Adrenal gland (tissue), 12 donors: Measurements from ENCODE around the gene ALPK3. TPM values are rescaled to one million over a fixed set of nuclear protein-coding genes. Genes with fewer than 3 reads are reported as not detected.

ENCODE experiments used
- DNase-seq, 7 donors: peaks; one replicate each; pipeline ENCODE4 v3.0.0-alpha.2; 2019 to 2020
- H3K27ac ChIP-seq, 5 donors: fragments of 200-600 bp; sonication (generic) in 4 of 5; 1 replicate in 3 of 5; 2 replicates in 2 of 5; pipeline versions ENCODE4 v1.5.1 to v1.8.0; 2016 to 2020; ENCODE audit warnings: mild to moderate bottlenecking in 1 of 5
- H3K27me3 ChIP-seq: fragments of 200-600 bp; 2 replicates; pipeline ENCODE4 v1.8.0; 2021
- H3K36me3 ChIP-seq, 2 donors: fragments of 200-600 bp; replicated peaks in 1 of 2; 1 replicate in 1 of 2; 2 replicates in 1 of 2; pipeline versions ENCODE4 v1.5.1 to v1.8.0; 2018 to 2022
- H3K4me1 ChIP-seq, 2 donors: fragments of 200-600 bp; replicated peaks in 1 of 2; 1 replicate in 1 of 2; 2 replicates in 1 of 2; pipeline versions ENCODE4 v1.5.1 to v1.8.0; 2018 to 2021
- H3K4me3 ChIP-seq, 4 donors: fragments of 200-600 bp; sonication (generic) in 3 of 4; one replicate each; pipeline ENCODE4 v1.5.1; 2016 to 2018
- H3K9me3 ChIP-seq, 3 donors: fragments of 200-600 bp; sonication (generic) in 1 of 3; replicated peaks in 1 of 3; 1 replicate in 2 of 3; 2 replicates in 1 of 3; pipeline versions ENCODE4 v1.5.1 to v1.8.0; 2016 to 2021
- POLR2A ChIP-seq, 2 donors: fragments of 450-650 bp; IDR thresholded peaks; one replicate each; pipeline ENCODE4 v1.6.1; 2017; ENCODE audit warnings: antibody characterized with exemption in 2 of 2, mild to moderate bottlenecking in 2 of 2, moderate library complexity in 1 of 2
- WGBS, 4 donors: extraction: QIAGEN DNeasy Blood & Tissue Kit in 2 of 4; methylation state at CpG; one replicate each; pipeline versions ENCODE4 v1.1.5 to v1.1.7; 2013 to 2017; 5-methylcytosine and 5-hydroxymethylcytosine counted together
- intact Hi-C, 2 donors: fragments of 100-400 bp; cut with DNase I; formaldehyde crosslinking; loops; one replicate each; pipeline versions ENCODE4 v1.14.1 to v1.15.0; 2022 to 2023
- polyA plus RNA-seq, 3 donors: library from polyadenylated mRNA; stranded (reverse); fragments of 200-250 nt in 2 of 3; fragments of 350-450 nt in 1 of 3; fragmentation: Illumina TruSeq in 1 of 3; extraction: RNeasy Lipid Tissue Mini Kit (QIAGEN cat#74804) in 1 of 3; gene quantifications; one replicate each; pipeline ENCODE4 v1.2.3, GENCODE V29; 2013 to 2014
- total RNA-seq, 9 donors: library from RNA; depleted of rRNA in 4 of 9; stranded (reverse); fragments of >200 nt in 4 of 9; fragments of 120-200 nt in 1 of 9; fragmentation: NEBNext Ultra II Directional in 1 of 9; extraction: Animal tissue kit (Norgen Biotek cat#: 25700) in 1 of 9; gene quantifications; one replicate each; pipeline versions ENCODE4 v1.1.0 to v1.2.4, GENCODE V29; 2013 to 2023
- TF ChIP-seq, protein P1 (sequence below), 6 experiments: fragments of 450-650 bp in 4 of 6; fragments of 200-600 bp in 2 of 6; sonication (generic) in 1 of 6; IDR thresholded peaks; 1 replicate in 5 of 6; 2 replicates in 1 of 6; pipeline versions ENCODE4 v1.5.1 to v1.8.0; 2016 to 2021; ENCODE audit warnings: antibody characterized with exemption in 6 of 6, mild to moderate bottlenecking in 2 of 6, moderate library complexity in 1 of 6
- donor health status: healthy with polysubstance abuse.
- donor health status: Bipolar disorder and iron deficiency.
- donor health status: DM: yes; HTN: yes; CAD: no.
- donor health status: DM: no; HTN: no; CAD: no.
- donor health status: DM: no; HTN: no; CAD: no.
- donor health status: DM: yes; HTN: yes; CAD: no.

The ALPK3 gene
- total and polyA plus RNA-seq, 12 donors, result 5.8 to 39.3 (median 15.9) TPM

DNA sequence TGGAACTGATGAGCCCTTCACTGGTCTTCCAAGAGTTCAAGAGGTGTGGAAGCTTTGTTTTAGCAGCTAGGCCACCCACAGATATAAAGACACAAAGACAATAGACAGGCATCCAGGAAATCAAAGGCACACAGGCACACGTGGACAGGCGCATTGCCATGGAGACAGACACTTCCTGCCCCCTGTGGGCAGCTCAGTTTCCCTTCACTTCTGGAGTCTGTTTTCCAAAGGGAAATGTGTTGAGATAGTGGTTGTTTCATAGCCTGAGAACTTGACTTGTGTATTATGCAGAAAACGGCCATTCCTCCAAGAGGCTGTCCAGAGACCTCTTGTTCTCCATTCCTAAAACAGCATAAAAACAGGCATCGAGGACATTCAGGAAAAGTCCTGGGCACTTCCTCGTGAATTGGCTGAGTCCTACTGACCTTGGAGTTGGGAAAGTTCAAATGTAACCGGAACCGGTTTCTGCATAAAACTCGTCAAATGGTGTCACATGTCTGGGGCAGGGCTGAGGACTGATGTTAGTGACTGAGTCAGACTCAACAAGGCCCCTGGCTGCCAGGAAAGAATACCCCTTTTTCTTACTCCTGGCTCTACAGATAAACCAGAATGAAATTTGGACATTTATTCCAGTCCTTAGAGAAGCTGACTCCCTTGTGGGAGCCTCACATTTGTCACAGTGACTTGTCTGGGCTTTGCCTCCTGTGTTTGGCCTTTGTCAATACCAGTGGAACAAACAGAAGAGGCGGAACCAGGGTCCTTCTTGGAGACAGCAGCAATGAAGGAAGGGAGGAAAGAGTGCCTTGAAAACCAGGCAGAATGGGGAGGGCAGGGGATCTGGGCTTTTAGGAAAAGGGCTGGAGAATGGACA, 1.3 kb downstream of the ALPK3 start:
- Histone ChIP-seq H3K36me3 (no peaks in the 10 kb centered on the region), H3K4me1 (peaks cover 20 to 50% of the 10 kb centered on the region in 2 donors), H3K27ac (peak overlapping the region; percentile 72 to 95 (median 91)), H3K27me3 (no peaks in the 10 kb centered on the region), H3K4me3 (peak overlapping the region in 1 of 4 donors; percentile 43), H3K9me3 (no peaks in the 10 kb centered on the region)
- DNase-seq, result peak; percentile 65 to 89 (median 82)
- intact Hi-C loops, result loop anchor here in 1 of 2 donors (10.0 kb wide), 1 partner anchor 64 kb away; no protein-coding TSS in a partner anchor
- WGBS, 4 donors, result 20 to 52% (median 32%) methylated on average over 9 of the region's 9 CpGs
- TF ChIP-seq, protein P1, sequence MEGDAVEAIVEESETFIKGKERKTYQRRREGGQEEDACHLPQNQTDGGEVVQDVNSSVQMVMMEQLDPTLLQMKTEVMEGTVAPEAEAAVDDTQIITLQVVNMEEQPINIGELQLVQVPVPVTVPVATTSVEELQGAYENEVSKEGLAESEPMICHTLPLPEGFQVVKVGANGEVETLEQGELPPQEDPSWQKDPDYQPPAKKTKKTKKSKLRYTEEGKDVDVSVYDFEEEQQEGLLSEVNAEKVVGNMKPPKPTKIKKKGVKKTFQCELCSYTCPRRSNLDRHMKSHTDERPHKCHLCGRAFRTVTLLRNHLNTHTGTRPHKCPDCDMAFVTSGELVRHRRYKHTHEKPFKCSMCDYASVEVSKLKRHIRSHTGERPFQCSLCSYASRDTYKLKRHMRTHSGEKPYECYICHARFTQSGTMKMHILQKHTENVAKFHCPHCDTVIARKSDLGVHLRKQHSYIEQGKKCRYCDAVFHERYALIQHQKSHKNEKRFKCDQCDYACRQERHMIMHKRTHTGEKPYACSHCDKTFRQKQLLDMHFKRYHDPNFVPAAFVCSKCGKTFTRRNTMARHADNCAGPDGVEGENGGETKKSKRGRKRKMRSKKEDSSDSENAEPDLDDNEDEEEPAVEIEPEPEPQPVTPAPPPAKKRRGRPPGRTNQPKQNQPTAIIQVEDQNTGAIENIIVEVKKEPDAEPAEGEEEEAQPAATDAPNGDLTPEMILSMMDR (IDR thresholded peaks at IDR 0.05), result no peak
- TF ChIP-seq POLR2A (IDR thresholded peaks at IDR 0.05), result peak in 1 of 2 donors; percentile 56

DNA sequence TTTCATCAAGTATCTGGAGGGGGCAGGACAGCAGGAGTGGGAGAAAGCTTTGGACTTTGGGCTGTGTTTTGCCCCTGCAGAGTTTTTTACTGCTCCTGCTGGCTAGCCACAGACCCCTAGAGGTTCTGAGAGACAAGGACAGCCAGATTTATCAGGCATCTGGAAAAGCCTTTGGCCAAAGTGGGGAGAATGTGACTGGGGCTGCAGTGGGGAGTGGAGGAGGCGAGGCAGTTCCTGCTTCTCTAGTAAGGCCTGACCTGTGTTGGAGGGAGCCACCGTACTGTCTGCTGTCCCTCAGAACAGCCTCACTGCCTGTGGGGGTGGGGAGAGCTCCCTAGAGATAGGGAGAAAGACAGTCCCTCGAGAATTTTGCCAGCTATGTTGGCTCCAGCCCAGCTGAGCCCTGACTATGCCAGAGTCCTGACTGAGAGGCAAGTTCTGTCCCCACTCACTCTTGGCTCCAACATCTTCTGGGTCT, 2.2 kb downstream of the ALPK3 start:
- TF ChIP-seq POLR2A (IDR thresholded peaks at IDR 0.05), result peak in 1 of 2 donors; percentile 23
- TF ChIP-seq, protein P1 (IDR thresholded peaks at IDR 0.05), result peak in 1 of 6 experiments; percentile 15
- Histone ChIP-seq H3K4me3 (no peak overlapping the region), H3K27ac (peak overlapping the region; percentile 50 to 95 (median 91)), H3K9me3 (no peaks in the 10 kb centered on the region), H3K36me3 (no peaks in the 10 kb centered on the region), H3K27me3 (no peaks in the 10 kb centered on the region), H3K4me1 (peaks cover 20 to 57% of the 10 kb centered on the region in 2 donors)
- intact Hi-C loops, result loop anchor here in 1 of 2 donors (10.0 kb wide), 1 partner anchor 65 kb away; no protein-coding TSS in a partner anchor
- DNase-seq, result peak; percentile 64 to 86 (median 76)
- WGBS, 4 donors, result 38 to 49% (median 41%) methylated on average over 3 of the region's 3 CpGs

DNA sequence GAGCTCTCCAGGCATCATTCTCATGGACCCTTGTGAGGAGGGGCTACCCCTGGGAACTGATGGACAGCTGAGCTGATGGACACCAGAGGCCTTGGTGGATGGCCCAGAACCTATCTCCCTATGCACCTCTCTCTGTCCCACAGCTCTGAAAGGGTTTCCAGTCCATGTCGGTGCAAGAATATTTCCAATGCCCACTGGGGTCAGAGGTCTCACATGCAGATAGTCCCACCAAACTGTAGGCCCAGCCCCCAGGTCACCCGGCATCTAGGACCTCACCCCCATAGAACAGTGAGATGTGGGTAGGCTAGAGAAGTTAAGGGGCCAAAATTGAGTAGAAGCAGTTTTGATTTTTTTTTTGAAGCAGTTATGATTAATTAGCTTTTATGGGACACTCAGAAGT, 2.6 kb downstream of the ALPK3 start:
- TF ChIP-seq POLR2A (IDR thresholded peaks at IDR 0.05), result no peak
- TF ChIP-seq, protein P1 (IDR thresholded peaks at IDR 0.05), result no peak
- no peaks in the 10 kb centered on the region for H3K36me3 ChIP-seq
- intact Hi-C loops, result loop anchor here in 1 of 2 donors (10.0 kb wide), 1 partner anchor 65 kb away; no protein-coding TSS in a partner anchor
- H3K4me1 ChIP-seq, result peaks cover 20 to 62% of the 10 kb centered on the region in 2 donors
- 83 to 100% (median 89%) methylated on average over 2 of the region's 2 CpGs for WGBS, 4 donors
- H3K9me3 ChIP-seq, result no peaks in the 10 kb centered on the region
- H3K27me3 ChIP-seq, result no peaks in the 10 kb centered on the region
- peak overlapping the region in 4 of 5 donors; percentile 50 to 95 (median 93) for H3K27ac ChIP-seq
- DNase-seq, result no peak
- H3K4me3 ChIP-seq, result no peak overlapping the region

DNA sequence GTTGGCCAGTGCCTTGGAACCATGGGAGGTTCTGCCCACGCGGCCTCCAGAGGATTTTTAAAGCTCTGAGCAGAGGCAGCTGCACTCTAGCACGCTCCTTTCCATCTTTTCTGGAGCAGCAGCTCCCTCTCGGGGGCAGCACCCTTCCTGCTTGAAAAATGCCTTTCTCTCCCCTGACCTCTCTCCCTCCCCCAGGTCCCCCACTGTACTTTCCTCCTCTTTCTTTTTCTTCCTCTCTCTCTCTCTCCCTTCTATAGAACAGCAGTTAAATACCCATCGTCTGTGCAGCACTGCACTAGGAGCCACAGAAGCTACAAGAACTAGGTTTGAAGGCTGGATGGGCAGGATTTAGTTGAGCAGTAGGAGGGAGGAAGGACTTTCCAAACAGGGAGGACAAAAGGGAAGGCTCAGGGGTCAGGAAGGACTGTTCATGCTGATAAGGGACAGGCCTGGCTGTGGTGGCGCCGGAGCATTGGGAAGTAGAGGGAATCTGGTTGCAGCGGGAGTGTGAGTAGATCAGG, 4.4 kb downstream of the ALPK3 start:
- Histone ChIP-seq H3K27me3 (no peaks in the 10 kb centered on the region), H3K4me1 (peaks cover 20 to 64% of the 10 kb centered on the region in 2 donors), H3K36me3 (no peaks in the 10 kb centered on the region), H3K4me3 (no peak overlapping the region), H3K9me3 (no peaks in the 10 kb centered on the region), H3K27ac (peak overlapping the region in 2 of 5 donors; percentile 38 to 42)
- TF ChIP-seq, protein P1 (IDR thresholded peaks at IDR 0.05), result no peak
- no peak for TF ChIP-seq POLR2A (IDR thresholded peaks at IDR 0.05)
- DNase-seq, result peak in 1 of 7 donors; percentile 47
- intact Hi-C loops, result no loop called here
- WGBS, 4 donors, result 61 to 69% (median 64%) methylated on average over 8 of the region's 8 CpGs
